Caco-2 (cell line): Measurements from ENCODE around the gene SMC4. TPM values are rescaled to one million over a fixed set of nuclear protein-coding genes. Genes with fewer than 3 reads are reported as not detected.
A peak's percentile ranks its signal among the peaks of the same experiment; 100 is the strongest.

Experiments
- BruUV-seq: library from RNA; stranded (reverse); fragments of 400-500 nt; replicated peaks from 2 replicates; lab custom pipeline; 2021; lab: Mats Ljungman, UMichigan
- CTCF ChIA-PET: fragments of 300-600 bp; sonication (Branson Sonifier 250); formaldehyde crosslinking; loops from one replicate; lab custom pipeline; 2022; ENCODE audit warnings: antibody characterized with exemption; lab: Charles Lee
- POLR2A ChIA-PET: fragments of 300-600 bp; sonication (Branson Sonifier 250); formaldehyde crosslinking; loops from one replicate; lab custom pipeline; 2022; ENCODE audit warnings: antibody characterized with exemption; lab: Charles Lee
- DNase-seq, 2 experiments: peaks; one replicate each; pipeline versions ENCODE4 v3.0.0 to v3.0.0-alpha.2; 2020 to 2022
- H3K27me3 ChIP-seq: replicated peaks from 2 replicates; pipeline ENCODE4 v1.6.0; 2011; ENCODE audit warnings: low read length; ENCODE audit not compliant: control insufficient read depth, insufficient read depth
- H3K36me3 ChIP-seq: 2 replicates; pipeline ENCODE4 v1.5.1; 2011; ENCODE audit warnings: low read length; ENCODE audit not compliant: control insufficient read depth, insufficient read depth
- H3K4me1 ChIP-seq: fragments of 250-450 bp; sonication (Bioruptor Pico); 2 replicates; pipeline ENCODE4 v1.5.1; 2020; ENCODE audit warnings: mild to moderate bottlenecking
- H3K4me3 ChIP-seq: 2 replicates; pipeline ENCODE4 v1.5.1; 2011; ENCODE audit warnings: low read depth, mild to moderate bottlenecking, control low read depth, low read length
- H3K9me3 ChIP-seq: fragments of 250-450 bp; sonication (Bioruptor Pico); 2 replicates; pipeline ENCODE4 v1.5.1; 2020; ENCODE audit warnings: mild to moderate bottlenecking, moderate library complexity
- H3K27ac Mint-ChIP-seq: one replicate; pipeline ENCODE4 v1.8.0; 2022; ENCODE audit warnings: mixed read lengths; ENCODE audit not compliant: unreplicated experiment
- H3K27me3 Mint-ChIP-seq: one replicate; pipeline ENCODE4 v1.8.0; 2022; ENCODE audit warnings: mixed read lengths; ENCODE audit not compliant: insufficient read depth, unreplicated experiment
- H3K36me3 Mint-ChIP-seq: one replicate; pipeline ENCODE4 v1.8.0; 2022; ENCODE audit warnings: mild to moderate bottlenecking, mixed read lengths; ENCODE audit not compliant: insufficient read depth, unreplicated experiment
- H3K4me1 Mint-ChIP-seq: one replicate; pipeline ENCODE4 v1.8.0; 2022; ENCODE audit warnings: low read depth, mixed read lengths; ENCODE audit not compliant: unreplicated experiment
- H3K4me3 Mint-ChIP-seq: one replicate; pipeline ENCODE4 v1.8.0; 2022; ENCODE audit warnings: mild to moderate bottlenecking, moderate library complexity, mixed read lengths; ENCODE audit not compliant: unreplicated experiment
- H3K9me3 Mint-ChIP-seq: one replicate; pipeline ENCODE4 v1.8.0; 2022; ENCODE audit warnings: mixed read lengths; ENCODE audit not compliant: unreplicated experiment
- CTCF ChIP-seq, 2 experiments: fragments of 200-600 bp in 1 of 2; IDR thresholded peaks; 1 replicate in 1 of 2; 2 replicates in 1 of 2; pipeline versions ENCODE4 v1.5.1 to v1.8.0; 2011 to 2022; ENCODE audit warnings: antibody characterized with exemption in 1 of 2, control low read depth in 1 of 2, inconsistent platforms in 1 of 2, low read depth in 1 of 2, low read length in 1 of 2, mild to moderate bottlenecking in 1 of 2, moderate library complexity in 1 of 2; ENCODE audit not compliant: insufficient read depth in 1 of 2, severe bottlenecking in 1 of 2, unreplicated experiment in 1 of 2
- intact Hi-C: fragments of 100-400 bp; cut with micrococcal nuclease; formaldehyde crosslinking; loops from one replicate; pipeline ENCODE4 v1.10.0; 2022; ENCODE audit not compliant: unreplicated experiment
- total RNA-seq: library from RNA; stranded (reverse); gene quantifications from 2 replicates; pipeline ENCODE4 v1.2.3, GENCODE V29; 2022

Gene SMC4
- total RNA-seq, 1 experiment from 2014 or later, result 133 TPM

- no peak overlapping the region for H3K4me3 ChIP-seq
- H3K4me1 Mint-ChIP-seq, result no peaks in the 10 kb centered on the region
- H3K27ac Mint-ChIP-seq, result no peak overlapping the region
- H3K9me3 ChIP-seq, result no peaks in the 10 kb centered on the region
- no peak for DNase-seq
- no peak for TF ChIP-seq CTCF (IDR thresholded peaks at IDR 0.05; ENCODE audit: insufficient read depth in 1 of 2, low read depth in 1 of 2, low read length in 1 of 2, severe bottlenecking in 1 of 2, unreplicated experiment in 1 of 2)
- H3K4me1 ChIP-seq, result no peaks in the 10 kb centered on the region
- H3K36me3 Mint-ChIP-seq, result peaks cover 57% of the 10 kb centered on the region
- peaks cover 2% of the 10 kb centered on the region; the same call in 1 of the 2 replicates for H3K36me3 ChIP-seq
- BruUV-seq, result no TSS peak
- intact Hi-C loops, result no loop called here
- no peaks in the 10 kb centered on the region for H3K9me3 Mint-ChIP-seq
- H3K4me3 Mint-ChIP-seq, result no peak overlapping the region
- ChIA-PET POLR2A (no interaction called here), CTCF (no interaction called here)
- no peaks in the 10 kb centered on the region for H3K27me3 ChIP-seq
- H3K27me3 Mint-ChIP-seq, result no peaks in the 10 kb centered on the region
These were observed 37.6 kb downstream of the SMC4 start for GRCh38 chr3:160437083-160437455.

- intact Hi-C loops, result no loop called here
- H3K4me1 ChIP-seq, result no peaks in the 10 kb centered on the region
- DNase-seq, result no peak
- no peaks in the 10 kb centered on the region; the same call in 1 of the 2 replicates for H3K36me3 ChIP-seq
- no peaks in the 10 kb centered on the region for H3K9me3 ChIP-seq
- BruUV-seq, result no TSS peak
- no peak for TF ChIP-seq CTCF (IDR thresholded peaks at IDR 0.05; ENCODE audit: insufficient read depth in 1 of 2, low read depth in 1 of 2, low read length in 1 of 2, severe bottlenecking in 1 of 2, unreplicated experiment in 1 of 2)
- H3K27me3 ChIP-seq, result no peaks in the 10 kb centered on the region
- peaks cover 24% of the 10 kb centered on the region for H3K36me3 Mint-ChIP-seq
- H3K4me3 Mint-ChIP-seq, result no peak overlapping the region
- H3K27ac Mint-ChIP-seq, result no peak overlapping the region
- H3K4me1 Mint-ChIP-seq, result no peaks in the 10 kb centered on the region
- no peaks in the 10 kb centered on the region for H3K27me3 Mint-ChIP-seq
- H3K9me3 Mint-ChIP-seq, result no peaks in the 10 kb centered on the region
- no peak overlapping the region for H3K4me3 ChIP-seq
- CTCF ChIA-PET, result no interaction called here
- POLR2A ChIA-PET, result no interaction called here
These were observed 41.2 kb downstream of the SMC4 start for GRCh38 chr3:160440687-160441086.

- H3K27me3 ChIP-seq, result no peaks in the 10 kb centered on the region
- H3K4me1 ChIP-seq, result 0 out of 2 replicates have a peak, but pooled peaks cover 5% of the 10 kb centered on the region
- no peak overlapping the region for H3K4me3 Mint-ChIP-seq
- H3K36me3 ChIP-seq, result no peaks in the 10 kb centered on the region; the same call in 1 of the 2 replicates
- no peaks in the 10 kb centered on the region for H3K27me3 Mint-ChIP-seq
- intact Hi-C loops, result no loop called here
- H3K9me3 Mint-ChIP-seq, result no peaks in the 10 kb centered on the region
- peaks cover 9% of the 10 kb centered on the region for H3K36me3 Mint-ChIP-seq
- peak overlapping the region; percentile 51 for H3K27ac Mint-ChIP-seq
- no peaks in the 10 kb centered on the region for H3K4me1 Mint-ChIP-seq
- POLR2A ChIA-PET, result no interaction called here
- H3K9me3 ChIP-seq, result no peaks in the 10 kb centered on the region
- CTCF ChIA-PET, result interaction anchor here (0.6 kb wide), 1 partner anchor 223 kb away, joined by 4 read pairs; no protein-coding TSS in a partner anchor
- no TSS peak for BruUV-seq
- no peak for TF ChIP-seq CTCF (IDR thresholded peaks at IDR 0.05; ENCODE audit: insufficient read depth in 1 of 2, low read depth in 1 of 2, low read length in 1 of 2, severe bottlenecking in 1 of 2, unreplicated experiment in 1 of 2)
- DNase-seq, result peak in 1 of 2 experiments; percentile 11
- no peak overlapping the region for H3K4me3 ChIP-seq
These were observed 45.0 kb downstream of the SMC4 start for GRCh38 chr3:160444411-160444810.
